ENCODE results near the gene GTPBP4.

DNA sequence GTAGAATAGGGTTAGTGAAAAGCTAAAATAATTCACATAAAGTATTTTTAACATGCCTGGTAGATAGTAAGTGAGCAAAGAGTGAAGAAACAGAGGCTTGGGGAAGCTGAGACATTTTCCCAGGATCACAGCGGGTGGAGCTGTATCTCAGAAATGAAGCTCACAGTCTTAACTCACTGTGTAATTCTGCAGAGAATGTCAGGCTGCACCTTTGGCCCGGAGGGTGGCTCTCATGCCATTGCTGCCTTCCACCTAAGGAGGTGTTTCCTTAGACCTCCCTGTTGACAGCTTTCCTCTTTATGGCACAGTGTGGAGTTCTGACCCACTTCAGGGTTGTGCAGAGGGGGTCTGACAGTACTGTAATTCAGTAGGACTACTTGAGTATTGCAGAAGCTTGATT is 2.9 kb upstream of the GTPBP4 start:
- TF ChIP-seq, protein P1, sequence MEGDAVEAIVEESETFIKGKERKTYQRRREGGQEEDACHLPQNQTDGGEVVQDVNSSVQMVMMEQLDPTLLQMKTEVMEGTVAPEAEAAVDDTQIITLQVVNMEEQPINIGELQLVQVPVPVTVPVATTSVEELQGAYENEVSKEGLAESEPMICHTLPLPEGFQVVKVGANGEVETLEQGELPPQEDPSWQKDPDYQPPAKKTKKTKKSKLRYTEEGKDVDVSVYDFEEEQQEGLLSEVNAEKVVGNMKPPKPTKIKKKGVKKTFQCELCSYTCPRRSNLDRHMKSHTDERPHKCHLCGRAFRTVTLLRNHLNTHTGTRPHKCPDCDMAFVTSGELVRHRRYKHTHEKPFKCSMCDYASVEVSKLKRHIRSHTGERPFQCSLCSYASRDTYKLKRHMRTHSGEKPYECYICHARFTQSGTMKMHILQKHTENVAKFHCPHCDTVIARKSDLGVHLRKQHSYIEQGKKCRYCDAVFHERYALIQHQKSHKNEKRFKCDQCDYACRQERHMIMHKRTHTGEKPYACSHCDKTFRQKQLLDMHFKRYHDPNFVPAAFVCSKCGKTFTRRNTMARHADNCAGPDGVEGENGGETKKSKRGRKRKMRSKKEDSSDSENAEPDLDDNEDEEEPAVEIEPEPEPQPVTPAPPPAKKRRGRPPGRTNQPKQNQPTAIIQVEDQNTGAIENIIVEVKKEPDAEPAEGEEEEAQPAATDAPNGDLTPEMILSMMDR (IDR thresholded peaks at IDR 0.05 in 8 of 11, conservative IDR thresholded peaks at IDR 0.05 in 3 of 11) = no peak
- no peak for TF ChIP-seq POLR2A (IDR thresholded peaks at IDR 0.05)

Data from spleen (tissue), 7 donors.